Activated B cell treated with CpG ODN at 0.5 μM for 24 hours (primary cell): Measurements from ENCODE around the gene TMEM269. TPM values are rescaled to one million over a fixed set of nuclear protein-coding genes. Genes with fewer than 3 reads are reported as not detected.

Experiments used
- ATAC-seq: fragments of 200-7000 bp; cut with Tn5 transposase; one replicate; pipeline ENCODE4 v1.10.0; 2021; ENCODE audit warnings: low read depth, mild to moderate bottlenecking, moderate library complexity
- CTCF ChIA-PET: fragments of 350-600 bp; sonication (Branson Sonifier 250); formaldehyde crosslinking; loops from one replicate; lab custom pipeline; 2021; ENCODE audit warnings: antibody characterized with exemption; lab: Charles Lee
- POLR2A ChIA-PET: fragments of 350-600 bp; sonication (Branson Sonifier 250); formaldehyde crosslinking; loops from one replicate; lab custom pipeline; 2021; ENCODE audit warnings: antibody characterized with exemption; lab: Charles Lee
- DNase-seq: peaks from one replicate; pipeline ENCODE4 v3.0.0; 2022
- H3K27ac Mint-ChIP-seq: one replicate; pipeline ENCODE4 v1.8.0; 2020; ENCODE audit warnings: mixed read lengths
- H3K27me3 Mint-ChIP-seq: one replicate; pipeline ENCODE4 v1.8.0; 2021; ENCODE audit warnings: mixed read lengths
- H3K36me3 Mint-ChIP-seq: one replicate; pipeline ENCODE4 v1.8.0; 2021; ENCODE audit warnings: low read depth, mixed read lengths
- H3K4me1 Mint-ChIP-seq: one replicate; pipeline ENCODE4 v1.8.0; 2021; ENCODE audit warnings: mixed read lengths
- H3K4me3 Mint-ChIP-seq: one replicate; pipeline ENCODE4 v1.8.0; 2020; ENCODE audit warnings: mild to moderate bottlenecking, mixed read lengths
- H3K9me3 Mint-ChIP-seq: one replicate; pipeline ENCODE4 v1.8.0; 2020; ENCODE audit warnings: mixed read lengths
- CTCF ChIP-seq: fragments of 200-600 bp; IDR thresholded peaks from one replicate; pipeline ENCODE4 v1.8.0; 2022; ENCODE audit warnings: antibody characterized with exemption, mild to moderate bottlenecking
- intact Hi-C: fragments of 100-400 bp; cut with micrococcal nuclease; formaldehyde crosslinking; loops from one replicate; pipeline ENCODE4 v1.15.1; 2024
- total RNA-seq: library from RNA; stranded (reverse); gene quantifications from 2 replicates; pipeline ENCODE4 v1.2.3, GENCODE V29; 2022

TMEM269 gene
- total RNA-seq, 1 donor from 2014 or later = 0.31 TPM

- ChIA-PET POLR2A (no interaction called here), CTCF (no interaction called here)
- Mint-ChIP-seq H3K36me3 (no peaks in the 10 kb centered on the region), H3K27me3 (no peaks in the 10 kb centered on the region), H3K9me3 (no peaks in the 10 kb centered on the region), H3K4me1 (peaks cover 22% of the 10 kb centered on the region), H3K4me3 (no peak overlapping the region), H3K27ac (no peak overlapping the region)
- no peak for TF ChIP-seq CTCF
- DNase-seq (no peak), ATAC-seq (no peak)
- intact Hi-C loops = no loop called here
Observed at GRCh38 chr1:42835422-42835821, 50.6 kb downstream of the TMEM269 start.

- Mint-ChIP-seq H3K27ac (no peak overlapping the region), H3K27me3 (no peaks in the 10 kb centered on the region), H3K36me3 (no peaks in the 10 kb centered on the region), H3K4me3 (no peak overlapping the region), H3K4me1 (peaks cover 22% of the 10 kb centered on the region), H3K9me3 (no peaks in the 10 kb centered on the region)
- DNase-seq (no peak), ATAC-seq (no peak)
- no peak for TF ChIP-seq CTCF
- intact Hi-C loops = no loop called here
- ChIA-PET CTCF (no interaction called here), POLR2A (no interaction called here)
Observed at GRCh38 chr1:42837709-42838108, 52.9 kb downstream of the TMEM269 start.

GRCh38 chr1:42838482-42839190, 53.8 kb downstream of the TMEM269 start:
- intact Hi-C loops = no loop called here
- H3K27ac Mint-ChIP-seq = no peak overlapping the region
- peaks cover 22% of the 10 kb centered on the region for H3K4me1 Mint-ChIP-seq
- DNase-seq (no peak), ATAC-seq (peak; percentile 40)
- no peak for TF ChIP-seq CTCF
- POLR2A ChIA-PET = interaction anchor here (0.8 to 1.1 kb wide), 2 partner anchors 8 to 9 kb away, joined by 4 read pairs; partner anchors contain the start of gene ZNF691
- no peaks in the 10 kb centered on the region for H3K9me3 Mint-ChIP-seq
- no peaks in the 10 kb centered on the region for H3K27me3 Mint-ChIP-seq
- H3K4me3 Mint-ChIP-seq = no peak overlapping the region
- peaks cover 4% of the 10 kb centered on the region for H3K36me3 Mint-ChIP-seq
- CTCF ChIA-PET = no interaction called here

GRCh38 chr1:42841010-42841409, 56.2 kb downstream of the TMEM269 start:
- H3K4me1 Mint-ChIP-seq = peaks cover 18% of the 10 kb centered on the region
- no peaks in the 10 kb centered on the region for H3K27me3 Mint-ChIP-seq
- peaks cover 4% of the 10 kb centered on the region for H3K36me3 Mint-ChIP-seq
- intact Hi-C loops = no loop called here
- no peak for ATAC-seq
- DNase-seq = no peak
- H3K27ac Mint-ChIP-seq = no peak overlapping the region
- H3K9me3 Mint-ChIP-seq = no peaks in the 10 kb centered on the region
- TF ChIP-seq CTCF = no peak
- ChIA-PET CTCF (no interaction called here), POLR2A (no interaction called here)
- H3K4me3 Mint-ChIP-seq = no peak overlapping the region

- intact Hi-C loops = no loop called here
- Mint-ChIP-seq H3K36me3 (peaks cover 9% of the 10 kb centered on the region), H3K9me3 (no peaks in the 10 kb centered on the region), H3K27me3 (no peaks in the 10 kb centered on the region), H3K27ac (no peak overlapping the region), H3K4me3 (no peak overlapping the region), H3K4me1 (peaks cover 23% of the 10 kb centered on the region)
- DNase-seq (no peak), ATAC-seq (no peak)
- ChIA-PET CTCF (no interaction called here), POLR2A (no interaction called here)
- no peak for TF ChIP-seq CTCF
Observed at GRCh38 chr1:42841440-42842147, 56.8 kb downstream of the TMEM269 start.
